Measurements from ENCODE around the gene S100B. TPM values are rescaled to one million over a fixed set of nuclear protein-coding genes. Genes with fewer than 3 reads are reported as not detected.

Gene S100B
- total and polyA plus RNA-seq, 2 donors (not counting 1 experiment from before 2014, with no cell fraction given): 0.24 TPM; not detected in 1

DNA sequence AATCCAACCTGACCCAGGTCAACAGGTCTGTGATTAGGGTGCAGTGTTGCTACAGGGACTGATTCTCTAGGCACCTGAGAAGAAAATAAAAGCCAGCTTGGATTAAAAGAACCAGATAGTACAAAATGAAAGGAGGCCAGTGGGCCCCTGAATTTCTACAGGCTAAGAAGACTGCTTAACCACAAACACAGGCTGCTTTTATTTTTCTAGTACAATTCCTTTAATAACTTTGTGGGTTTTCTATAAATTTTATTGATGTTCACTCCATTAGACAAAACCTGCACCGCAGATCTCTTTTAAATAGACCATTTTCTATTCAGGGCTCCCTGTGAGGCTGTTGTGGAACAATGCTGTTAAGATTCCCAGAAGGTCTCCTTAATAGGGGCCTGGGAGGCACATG lies 20.9 kb upstream of the S100B start:
- no peaks in the 10 kb centered on the region for H3K79me2 ChIP-seq (ENCODE audit: control insufficient read depth, insufficient read depth, low read length)
- H2AFZ ChIP-seq (ENCODE audit: insufficient read depth, low read depth, low read length, poor library complexity, severe bottlenecking): no peak overlapping the region
- H3K4me1 Mint-ChIP-seq: peaks cover 11% of the 10 kb centered on the region
- ChIA-PET POLR2A (no interaction called here), CTCF (no interaction called here)
- WGBS (ENCODE audit: insufficient coverage): 100% methylated on average over 1 of the region's 1 CpG
- no peaks in the 10 kb centered on the region for H3K36me3 ChIP-seq (replicated peaks in 1 of 2; ENCODE audit: control extremely low read depth in 1 of 2, control insufficient read depth in 1 of 2, extremely low read depth in 1 of 2, insufficient read depth in 2 of 2, low read length in 1 of 2)
- TF ChIP-seq, protein P1, sequence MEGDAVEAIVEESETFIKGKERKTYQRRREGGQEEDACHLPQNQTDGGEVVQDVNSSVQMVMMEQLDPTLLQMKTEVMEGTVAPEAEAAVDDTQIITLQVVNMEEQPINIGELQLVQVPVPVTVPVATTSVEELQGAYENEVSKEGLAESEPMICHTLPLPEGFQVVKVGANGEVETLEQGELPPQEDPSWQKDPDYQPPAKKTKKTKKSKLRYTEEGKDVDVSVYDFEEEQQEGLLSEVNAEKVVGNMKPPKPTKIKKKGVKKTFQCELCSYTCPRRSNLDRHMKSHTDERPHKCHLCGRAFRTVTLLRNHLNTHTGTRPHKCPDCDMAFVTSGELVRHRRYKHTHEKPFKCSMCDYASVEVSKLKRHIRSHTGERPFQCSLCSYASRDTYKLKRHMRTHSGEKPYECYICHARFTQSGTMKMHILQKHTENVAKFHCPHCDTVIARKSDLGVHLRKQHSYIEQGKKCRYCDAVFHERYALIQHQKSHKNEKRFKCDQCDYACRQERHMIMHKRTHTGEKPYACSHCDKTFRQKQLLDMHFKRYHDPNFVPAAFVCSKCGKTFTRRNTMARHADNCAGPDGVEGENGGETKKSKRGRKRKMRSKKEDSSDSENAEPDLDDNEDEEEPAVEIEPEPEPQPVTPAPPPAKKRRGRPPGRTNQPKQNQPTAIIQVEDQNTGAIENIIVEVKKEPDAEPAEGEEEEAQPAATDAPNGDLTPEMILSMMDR (IDR thresholded peaks at IDR 0.05): no peak
- TF ChIP-seq EZH2 (IDR thresholded peaks at IDR 0.05; ENCODE audit: borderline replicate concordance, insufficient read depth, low read depth, low read length, poor library complexity, severe bottlenecking): no peak
- peaks cover 12 to 16% of the 10 kb centered on the region in 2 donors for H3K4me1 ChIP-seq (ENCODE audit: control insufficient read depth in 2 of 2, insufficient read depth in 2 of 2, low read length in 2 of 2)
- H3K27me3 Mint-ChIP-seq: peaks cover 19% of the 10 kb centered on the region
- H3K27ac ChIP-seq (ENCODE audit: low read length in 2 of 2): no peak overlapping the region
- H3K9ac ChIP-seq (ENCODE audit: low read length): no peak overlapping the region
- H3K9me3 ChIP-seq (ENCODE audit: control extremely low read depth in 1 of 3, control insufficient read depth in 2 of 3, insufficient read depth in 1 of 3, low read length in 2 of 3): peaks cover 0 to 23% (median 19%) of the 10 kb centered on the region in 3 donors
- intact Hi-C loops (cut with micrococcal nuclease): no loop called here
- H3K4me3 Mint-ChIP-seq: no peak overlapping the region
- H4K20me1 ChIP-seq (ENCODE audit: control insufficient read depth, insufficient read depth, low read length, poor library complexity, severe bottlenecking): no peaks in the 10 kb centered on the region
- H3K27ac Mint-ChIP-seq: no peak overlapping the region
- peaks cover 6% of the 10 kb centered on the region for H3K9me3 Mint-ChIP-seq (ENCODE audit: insufficient read depth)
- no peak for DNase-seq
- no peak overlapping the region for H3K4me3 ChIP-seq (ENCODE audit: control extremely low read depth in 1 of 5, extremely low read depth in 1 of 5, insufficient read depth in 1 of 5, low read depth in 2 of 5, low read length in 4 of 5)
- H3K4me2 ChIP-seq (replicated peaks; ENCODE audit: low read depth, low read length, poor library complexity, severe bottlenecking): no peak overlapping the region
- H3K27me3 ChIP-seq (replicated peaks in 1 of 4; ENCODE audit: control extremely low read depth in 1 of 4, control insufficient read depth in 3 of 4, insufficient read depth in 4 of 4, low read length in 3 of 4): peaks cover 0 to 6% (median 3%) of the 10 kb centered on the region in 4 experiments
- ATAC-seq (ENCODE audit: low read depth): no peak

DNA sequence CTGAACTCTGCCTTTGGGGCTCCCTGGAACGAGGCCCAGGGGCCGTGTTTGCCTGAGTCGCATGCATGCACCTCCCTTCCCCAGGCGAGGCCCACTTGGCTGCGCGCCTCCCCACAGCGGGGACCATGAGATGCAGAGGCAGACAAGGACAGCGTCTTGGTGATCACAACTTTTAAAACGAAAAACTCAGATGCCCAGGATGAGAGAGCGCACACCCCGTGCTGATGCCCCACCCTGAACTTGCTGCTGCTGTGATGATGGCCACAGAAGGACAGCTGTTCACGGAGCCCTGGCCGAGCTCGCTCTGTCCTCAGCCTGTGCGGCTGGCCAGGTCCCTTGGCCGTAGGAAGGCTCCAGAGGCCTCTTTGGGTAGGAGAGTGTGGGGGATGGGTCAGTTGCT lies 19.2 kb upstream of the S100B start:
- no peak overlapping the region for H3K27ac Mint-ChIP-seq
- Histone ChIP-seq H3K4me1 (ENCODE audit: control insufficient read depth in 2 of 2, insufficient read depth in 2 of 2, low read length in 2 of 2) (peaks cover 12 to 16% of the 10 kb centered on the region in 2 donors), H2AFZ (ENCODE audit: insufficient read depth, low read depth, low read length, poor library complexity, severe bottlenecking) (no peak overlapping the region), H3K36me3 (replicated peaks in 1 of 2; ENCODE audit: control extremely low read depth in 1 of 2, control insufficient read depth in 1 of 2, extremely low read depth in 1 of 2, insufficient read depth in 2 of 2, low read length in 1 of 2) (no peaks in the 10 kb centered on the region), H3K4me3 (ENCODE audit: control extremely low read depth in 1 of 5, extremely low read depth in 1 of 5, insufficient read depth in 1 of 5, low read depth in 2 of 5, low read length in 4 of 5) (no peak overlapping the region), H3K27ac (ENCODE audit: low read length in 2 of 2) (no peak overlapping the region), H3K79me2 (ENCODE audit: control insufficient read depth, insufficient read depth, low read length) (no peaks in the 10 kb centered on the region), H3K9me3 (ENCODE audit: control extremely low read depth in 1 of 3, control insufficient read depth in 2 of 3, insufficient read depth in 1 of 3, low read length in 2 of 3) (peaks cover 0 to 23% (median 19%) of the 10 kb centered on the region in 3 donors), H4K20me1 (ENCODE audit: control insufficient read depth, insufficient read depth, low read length, poor library complexity, severe bottlenecking) (no peaks in the 10 kb centered on the region), H3K4me2 (replicated peaks; ENCODE audit: low read depth, low read length, poor library complexity, severe bottlenecking) (no peak overlapping the region), H3K27me3 (replicated peaks in 1 of 4; ENCODE audit: control extremely low read depth in 1 of 4, control insufficient read depth in 3 of 4, insufficient read depth in 4 of 4, low read length in 3 of 4) (peaks cover 0 to 5% (median 2%) of the 10 kb centered on the region in 4 experiments), H3K9ac (ENCODE audit: low read length) (no peak overlapping the region)
- ATAC-seq (ENCODE audit: low read depth) (no peak), DNase-seq (no peak)
- WGBS (ENCODE audit: insufficient coverage): 94% methylated on average over 16 of the region's 16 CpGs
- POLR2A ChIA-PET: no interaction called here
- no peak overlapping the region for H3K4me3 Mint-ChIP-seq
- intact Hi-C loops (cut with micrococcal nuclease): no loop called here
- peaks cover 14% of the 10 kb centered on the region for H3K27me3 Mint-ChIP-seq
- H3K4me1 Mint-ChIP-seq: peaks cover 11% of the 10 kb centered on the region
- peaks cover 6% of the 10 kb centered on the region for H3K9me3 Mint-ChIP-seq (ENCODE audit: insufficient read depth)
- CTCF ChIA-PET: no interaction called here
- no peak for TF ChIP-seq EZH2 (IDR thresholded peaks at IDR 0.05; ENCODE audit: borderline replicate concordance, insufficient read depth, low read depth, low read length, poor library complexity, severe bottlenecking)
- TF ChIP-seq, protein P1 (IDR thresholded peaks at IDR 0.05): no peak

Measured in B cell (primary cell).